ES-I3 (cell line): Measurements from ENCODE around the gene ADIRF.

ENCODE experiments used
- H3K36me3 ChIP-seq: 2 replicates; pipeline ENCODE4 v1.6.1; 2013; ENCODE audit warnings: mild to moderate bottlenecking, low read length, control low read depth, moderate library complexity; ENCODE audit not compliant: insufficient read depth
- H3K4me1 ChIP-seq: 2 replicates; pipeline ENCODE4 v1.6.1; 2013; ENCODE audit warnings: mild to moderate bottlenecking, control low read depth, low read length; ENCODE audit not compliant: insufficient read depth
- H3K9ac ChIP-seq: 2 replicates; pipeline ENCODE4 v1.6.1; 2013; ENCODE audit warnings: low read depth, mild to moderate bottlenecking, low read length, moderate library complexity
- H3K9me3 ChIP-seq: 2 replicates; pipeline ENCODE4 v1.6.1; 2013; ENCODE audit warnings: mild to moderate bottlenecking, low read length, moderate library complexity; ENCODE audit not compliant: control insufficient read depth, insufficient read depth

Gene ADIRF

GRCh38 chr10:86953747-86954680 is 14.3 kb upstream of the ADIRF start:
- peaks cover 6% of the 10 kb centered on the region; the same call in 1 of the 2 replicates for H3K9me3 ChIP-seq
- H3K4me1 ChIP-seq: peaks cover 42% of the 10 kb centered on the region
- no peak overlapping the region; the same call in 1 of the 2 replicates for H3K9ac ChIP-seq
- H3K36me3 ChIP-seq: no peaks in the 10 kb centered on the region

DNA sequence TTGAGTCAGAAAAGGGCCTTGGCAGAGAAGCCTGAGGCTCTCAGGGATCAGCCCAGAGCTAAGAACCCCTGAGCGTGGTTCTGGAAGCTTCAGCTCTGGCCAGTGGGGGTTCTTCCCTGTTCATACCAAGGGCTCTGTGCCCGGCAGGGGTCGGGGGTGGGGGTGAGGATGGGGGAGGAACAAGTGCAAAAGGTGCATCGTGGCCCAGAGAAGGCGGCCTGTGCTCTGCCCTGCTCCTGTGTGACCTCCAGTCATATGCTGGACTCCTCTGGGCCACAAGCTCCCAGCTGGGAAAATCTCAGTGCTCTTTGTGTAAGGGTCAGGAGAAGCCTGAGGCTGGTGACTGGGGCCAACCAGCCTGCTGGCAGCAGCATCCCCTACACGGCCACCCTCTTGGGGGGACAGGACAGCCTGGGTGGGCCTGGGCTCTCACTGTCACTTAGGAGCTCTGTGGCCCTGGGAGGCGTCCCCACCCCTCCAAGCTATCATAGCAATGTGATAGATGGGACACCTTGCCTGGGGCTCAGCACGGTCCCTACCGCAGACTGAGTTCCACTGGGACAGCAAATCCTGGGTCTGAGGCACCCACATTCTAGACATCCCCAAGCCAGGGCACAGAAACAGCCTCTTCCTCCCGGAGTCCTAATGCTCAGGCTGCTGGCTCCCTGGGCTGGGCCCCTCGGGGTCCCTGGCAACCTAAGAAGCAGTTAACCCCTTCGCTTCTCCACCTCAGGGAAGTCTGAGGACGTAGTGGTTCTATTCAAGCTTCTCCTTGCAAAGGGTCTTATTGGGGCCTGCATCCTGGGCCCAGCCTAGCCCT is 13.4 kb upstream of the ADIRF start:
- no peaks in the 10 kb centered on the region for H3K36me3 ChIP-seq
- no peak overlapping the region; the same call in 1 of the 2 replicates for H3K9ac ChIP-seq
- H3K4me1 ChIP-seq: peaks cover 51% of the 10 kb centered on the region
- peaks cover 6% of the 10 kb centered on the region; the same call in 1 of the 2 replicates for H3K9me3 ChIP-seq

- H3K9me3 ChIP-seq: peaks cover 6% of the 10 kb centered on the region; the same call in 1 of the 2 replicates
- no peaks in the 10 kb centered on the region for H3K36me3 ChIP-seq
- no peak overlapping the region; the same call in 1 of the 2 replicates for H3K9ac ChIP-seq
- H3K4me1 ChIP-seq: peaks cover 57% of the 10 kb centered on the region
Measured at GRCh38 chr10:86955501-86956194, 12.6 kb upstream of the ADIRF start.

- H3K9ac ChIP-seq: no peak overlapping the region
- no peaks in the 10 kb centered on the region for H3K36me3 ChIP-seq
- H3K4me1 ChIP-seq: peaks cover 61% of the 10 kb centered on the region
- peaks cover 6% of the 10 kb centered on the region; the same call in 1 of the 2 replicates for H3K9me3 ChIP-seq
Measured at GRCh38 chr10:86956195-86956847, 12.0 kb upstream of the ADIRF start.

DNA sequence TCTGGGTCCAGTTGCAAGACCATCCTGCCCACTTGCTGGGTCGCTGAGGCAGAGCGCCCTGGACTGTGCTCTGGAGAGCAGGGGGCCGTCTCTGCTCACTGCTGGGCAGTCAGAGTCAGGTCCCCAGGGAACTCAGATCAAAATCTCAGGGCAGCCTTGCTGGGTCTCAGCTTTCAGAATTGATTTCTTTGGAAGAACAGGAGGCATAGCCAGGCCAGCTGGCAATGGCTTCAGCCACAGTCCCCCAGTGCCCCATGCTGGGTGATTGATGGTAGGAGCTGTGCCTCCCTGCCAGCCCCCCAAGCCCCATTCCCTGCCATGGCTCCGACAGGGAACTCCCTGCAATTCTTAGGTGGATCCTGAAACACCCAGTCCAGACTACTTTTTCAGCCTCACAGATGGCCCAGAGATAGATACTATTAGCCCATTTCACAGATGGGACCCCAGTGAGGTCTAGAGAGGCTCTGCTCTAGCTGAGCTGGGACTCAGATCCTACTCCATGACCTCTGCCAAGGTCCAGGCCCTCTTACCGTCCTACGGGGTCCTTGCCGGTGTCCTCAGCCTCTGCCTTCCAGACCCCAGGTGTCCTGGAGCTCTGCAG is 11.3 kb upstream of the ADIRF start:
- H3K4me1 ChIP-seq: peaks cover 61% of the 10 kb centered on the region
- no peaks in the 10 kb centered on the region for H3K36me3 ChIP-seq
- peaks cover 5% of the 10 kb centered on the region; the same call in 1 of the 2 replicates for H3K9me3 ChIP-seq
- H3K9ac ChIP-seq: no peak overlapping the region

DNA sequence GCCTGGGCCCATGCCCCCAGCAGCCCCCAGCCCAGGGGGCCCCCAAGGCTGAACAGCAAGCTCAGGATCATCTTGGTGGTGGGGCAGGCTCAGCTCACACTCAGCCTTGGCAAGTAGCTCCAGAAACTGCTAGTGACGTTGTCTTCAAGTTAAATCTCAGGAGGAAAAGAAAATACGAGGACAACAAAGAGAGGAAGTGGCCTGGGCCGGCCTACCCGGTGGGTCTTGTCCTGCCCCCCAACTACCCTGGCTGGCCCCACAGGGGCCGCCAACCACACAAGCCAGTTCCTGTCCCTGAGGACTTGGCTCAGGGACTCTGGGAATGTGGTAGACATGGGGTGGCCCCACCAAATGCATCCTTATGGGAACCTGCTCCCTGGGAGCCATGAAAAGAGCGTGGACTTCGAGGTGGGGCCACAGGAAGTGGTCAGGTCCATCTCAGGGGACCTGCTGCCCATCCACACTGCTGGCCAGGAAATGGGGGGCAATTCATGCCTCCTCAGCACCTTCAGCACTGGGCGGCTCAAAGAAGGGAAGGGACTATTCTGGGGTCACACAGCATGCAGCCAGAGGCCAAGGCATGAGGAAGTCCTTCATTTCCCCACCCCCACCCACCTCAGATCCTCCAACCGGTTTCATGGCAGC is 10.7 kb upstream of the ADIRF start, which contains the start of gene MMRN2:
MMRN2 (minus strand) TSS at position 145 of the 645 bp plus-strand sequence; CDS start at position 71, 74 bp downstream.
- H3K36me3 ChIP-seq: no peaks in the 10 kb centered on the region
- H3K9ac ChIP-seq: no peak within 1 kb of the TSS; the same call in 1 of the 2 replicates
- peaks cover 1% of the 10 kb centered on the region; the same call in 1 of the 2 replicates for H3K9me3 ChIP-seq
- H3K4me1 ChIP-seq: peaks cover 61% of the 10 kb centered on the region

GRCh38 chr10:86958116-86958900 is 10.0 kb upstream of the ADIRF start, which contains the start of gene SNCG:
SNCG (plus strand) TSS chr10:86958599; CDS start chr10:86958698, 99 bp downstream.
- H3K9ac ChIP-seq: no peak within 1 kb of the TSS; the same call in 1 of the 2 replicates
- no peaks in the 10 kb centered on the region for H3K36me3 ChIP-seq
- H3K4me1 ChIP-seq: peaks cover 61% of the 10 kb centered on the region
- no peaks in the 10 kb centered on the region for H3K9me3 ChIP-seq

GRCh38 chr10:86958901-86959736 is 9.2 kb upstream of the ADIRF start:
- Histone ChIP-seq H3K4me1 (peaks cover 53% of the 10 kb centered on the region), H3K9ac (no peak overlapping the region; the same call in 1 of the 2 replicates), H3K9me3 (no peaks in the 10 kb centered on the region), H3K36me3 (no peaks in the 10 kb centered on the region)

- H3K9me3 ChIP-seq: no peaks in the 10 kb centered on the region
- H3K4me1 ChIP-seq: peaks cover 53% of the 10 kb centered on the region
- H3K9ac ChIP-seq: no peak overlapping the region
- no peaks in the 10 kb centered on the region for H3K36me3 ChIP-seq
Measured at GRCh38 chr10:86959737-86960002, 8.6 kb upstream of the ADIRF start.

GRCh38 chr10:86960003-86960862 is 8.0 kb upstream of the ADIRF start:
- no peaks in the 10 kb centered on the region for H3K9me3 ChIP-seq
- no peaks in the 10 kb centered on the region for H3K36me3 ChIP-seq
- H3K9ac ChIP-seq: no peak overlapping the region
- peaks cover 47% of the 10 kb centered on the region for H3K4me1 ChIP-seq

DNA sequence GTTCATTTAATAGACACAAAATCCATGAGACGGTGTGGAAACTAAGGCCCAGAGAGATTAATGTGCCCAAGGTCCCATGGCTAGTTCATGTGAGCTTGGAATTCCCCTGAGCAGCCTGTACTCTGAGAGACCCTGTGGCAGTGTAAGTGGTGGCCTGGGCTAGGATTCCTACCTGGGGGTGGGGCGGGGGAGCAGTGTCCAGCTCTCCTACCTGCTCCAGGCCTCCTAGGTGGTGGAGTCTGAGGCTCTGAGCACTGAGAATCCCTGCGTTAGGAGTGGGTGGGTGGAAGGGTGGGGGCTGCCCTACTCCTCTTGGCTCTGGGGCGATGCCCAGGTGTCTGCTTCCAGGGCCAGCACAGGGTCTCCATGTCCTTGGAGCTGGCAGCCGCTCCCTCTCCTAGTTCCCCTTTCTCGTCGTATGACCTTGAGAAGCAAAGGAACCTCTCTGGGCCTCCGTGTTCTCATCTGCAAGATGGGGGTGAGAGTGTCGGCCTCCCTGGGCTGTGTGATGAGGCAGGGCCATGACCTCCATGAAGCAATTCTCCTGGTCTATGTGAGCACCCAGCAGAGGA is 7.3 kb upstream of the ADIRF start:
- no peaks in the 10 kb centered on the region for H3K9me3 ChIP-seq

More for the DNA sequence above, 7.3 kb upstream of the ADIRF start:
- H3K36me3 ChIP-seq: no peaks in the 10 kb centered on the region
- H3K4me1 ChIP-seq: peaks cover 46% of the 10 kb centered on the region
- no peak overlapping the region for H3K9ac ChIP-seq
